Measurements from ENCODE around the gene FKBP5.

FKBP5 gene

GRCh38 chr6:35727935-35728682 is 39.4 kb upstream of the FKBP5 start:
- H3K27me3 Mint-ChIP-seq: no peaks in the 10 kb centered on the region
- no peaks in the 10 kb centered on the region for H3K36me3 Mint-ChIP-seq
- no peaks in the 10 kb centered on the region for H3K9me3 Mint-ChIP-seq
- peak overlapping the region; percentile 87 for H3K4me3 Mint-ChIP-seq
- DNase-seq (ENCODE audit: low spot score in 2 of 2) (peak; percentile 56 to 67), ATAC-seq (ENCODE audit: low read depth) (peak; percentile 49)
- peaks cover 40% of the 10 kb centered on the region for H3K4me1 Mint-ChIP-seq
- H3K27ac Mint-ChIP-seq: peak overlapping the region; percentile 78

GRCh38 chr6:35727231-35727934 is 38.7 kb upstream of the FKBP5 start:
- no peaks in the 10 kb centered on the region for H3K9me3 Mint-ChIP-seq
- no peaks in the 10 kb centered on the region for H3K36me3 Mint-ChIP-seq
- peak; percentile 13 for ATAC-seq (ENCODE audit: low read depth)
- H3K27me3 Mint-ChIP-seq: no peaks in the 10 kb centered on the region
- H3K4me1 Mint-ChIP-seq: peaks cover 40% of the 10 kb centered on the region
- H3K27ac Mint-ChIP-seq: peak overlapping the region; percentile 35
- no peak for DNase-seq (ENCODE audit: low spot score in 2 of 2)
- H3K4me3 Mint-ChIP-seq: peak overlapping the region; percentile 72

- Mint-ChIP-seq H3K9me3 (no peaks in the 10 kb centered on the region), H3K36me3 (no peaks in the 10 kb centered on the region), H3K4me3 (no peak overlapping the region), H3K27ac (no peak overlapping the region), H3K4me1 (peaks cover 37% of the 10 kb centered on the region), H3K27me3 (no peaks in the 10 kb centered on the region)
- DNase-seq (ENCODE audit: low spot score in 2 of 2): no peak
- ATAC-seq (ENCODE audit: low read depth): no peak
These were observed 37.2 kb upstream of the FKBP5 start for GRCh38 chr6:35725721-35726438.

GRCh38 chr6:35725081-35725708 is 36.5 kb upstream of the FKBP5 start:
- Mint-ChIP-seq H3K9me3 (no peaks in the 10 kb centered on the region), H3K4me3 (no peak overlapping the region), H3K4me1 (peaks cover 40% of the 10 kb centered on the region), H3K36me3 (no peaks in the 10 kb centered on the region), H3K27me3 (no peaks in the 10 kb centered on the region), H3K27ac (no peak overlapping the region)
- no peak for DNase-seq (ENCODE audit: low spot score in 2 of 2)
- no peak for ATAC-seq (ENCODE audit: low read depth)

- Mint-ChIP-seq H3K36me3 (no peaks in the 10 kb centered on the region), H3K4me1 (peaks cover 43% of the 10 kb centered on the region), H3K27ac (no peak overlapping the region)
These were observed 35.8 kb upstream of the FKBP5 start for GRCh38 chr6:35724471-35724870.

GRCh38 chr6:35724059-35724458 is 35.3 kb upstream of the FKBP5 start:
- H3K4me3 Mint-ChIP-seq: no peak overlapping the region
- H3K27ac Mint-ChIP-seq: no peak overlapping the region

More at GRCh38 chr6:35724471-35724870, 35.8 kb upstream of the FKBP5 start:
- Mint-ChIP-seq H3K4me3 (no peak overlapping the region), H3K9me3 (no peaks in the 10 kb centered on the region), H3K27me3 (no peaks in the 10 kb centered on the region)
- no peak for DNase-seq (ENCODE audit: low spot score in 2 of 2)
- ATAC-seq (ENCODE audit: low read depth): no peak

GRCh38 chr6:35723587-35723986 is 34.9 kb upstream of the FKBP5 start:
- no peaks in the 10 kb centered on the region for H3K36me3 Mint-ChIP-seq
- no peak overlapping the region for H3K4me3 Mint-ChIP-seq
- no peaks in the 10 kb centered on the region for H3K27me3 Mint-ChIP-seq
- peaks cover 45% of the 10 kb centered on the region for H3K4me1 Mint-ChIP-seq
- no peak overlapping the region for H3K27ac Mint-ChIP-seq
- DNase-seq (ENCODE audit: low spot score in 2 of 2): no peak
- no peak for ATAC-seq (ENCODE audit: low read depth)
- H3K9me3 Mint-ChIP-seq: no peaks in the 10 kb centered on the region

More at GRCh38 chr6:35724059-35724458, 35.3 kb upstream of the FKBP5 start:
- no peak for DNase-seq (ENCODE audit: low spot score in 2 of 2)
- H3K36me3 Mint-ChIP-seq: no peaks in the 10 kb centered on the region
- peaks cover 43% of the 10 kb centered on the region for H3K4me1 Mint-ChIP-seq
- ATAC-seq (ENCODE audit: low read depth): no peak
- no peaks in the 10 kb centered on the region for H3K27me3 Mint-ChIP-seq
- no peaks in the 10 kb centered on the region for H3K9me3 Mint-ChIP-seq

GRCh38 chr6:35722121-35722761 is 33.5 kb upstream of the FKBP5 start:
- DNase-seq (ENCODE audit: low spot score in 2 of 2): no peak
- Mint-ChIP-seq H3K36me3 (no peaks in the 10 kb centered on the region), H3K4me3 (no peak overlapping the region), H3K4me1 (peaks cover 42% of the 10 kb centered on the region), H3K27ac (no peak overlapping the region), H3K27me3 (no peaks in the 10 kb centered on the region), H3K9me3 (no peaks in the 10 kb centered on the region)
- ATAC-seq (ENCODE audit: low read depth): no peak

- peak in 1 of 2 donors; percentile 43 for DNase-seq (ENCODE audit: low spot score in 2 of 2)
- Mint-ChIP-seq H3K9me3 (no peaks in the 10 kb centered on the region), H3K27me3 (no peaks in the 10 kb centered on the region), H3K27ac (peak overlapping the region; percentile 86), H3K4me3 (peak overlapping the region; percentile 70), H3K4me1 (peaks cover 36% of the 10 kb centered on the region), H3K36me3 (no peaks in the 10 kb centered on the region)
- ATAC-seq (ENCODE audit: low read depth): peak; percentile 83
These were observed 31.4 kb upstream of the FKBP5 start for GRCh38 chr6:35719830-35720733.

GRCh38 chr6:35719404-35719829 is 30.7 kb upstream of the FKBP5 start:
- Mint-ChIP-seq H3K9me3 (no peaks in the 10 kb centered on the region), H3K36me3 (no peaks in the 10 kb centered on the region), H3K27me3 (no peaks in the 10 kb centered on the region), H3K27ac (peak overlapping the region; percentile 86), H3K4me1 (peaks cover 36% of the 10 kb centered on the region), H3K4me3 (peak overlapping the region; percentile 70)
- ATAC-seq (ENCODE audit: low read depth): peak; percentile 27
- no peak for DNase-seq (ENCODE audit: low spot score in 2 of 2)

GRCh38 chr6:35718911-35719381 is 30.2 kb upstream of the FKBP5 start:
- peak overlapping the region; percentile 86 for H3K27ac Mint-ChIP-seq
- no peak for DNase-seq (ENCODE audit: low spot score in 2 of 2)
- no peaks in the 10 kb centered on the region for H3K36me3 Mint-ChIP-seq
- H3K4me3 Mint-ChIP-seq: no peak overlapping the region
- peaks cover 36% of the 10 kb centered on the region for H3K4me1 Mint-ChIP-seq
- no peaks in the 10 kb centered on the region for H3K9me3 Mint-ChIP-seq
- H3K27me3 Mint-ChIP-seq: no peaks in the 10 kb centered on the region
- no peak for ATAC-seq (ENCODE audit: low read depth)

- H3K4me1 Mint-ChIP-seq: peaks cover 39% of the 10 kb centered on the region
- ATAC-seq (ENCODE audit: low read depth): no peak
These were observed 29.6 kb upstream of the FKBP5 start for GRCh38 chr6:35718375-35718736.

More at GRCh38 chr6:35718375-35718736, 29.6 kb upstream of the FKBP5 start:
- no peaks in the 10 kb centered on the region for H3K9me3 Mint-ChIP-seq
- H3K27me3 Mint-ChIP-seq: no peaks in the 10 kb centered on the region
- peak overlapping the region; percentile 86 for H3K27ac Mint-ChIP-seq
- H3K4me3 Mint-ChIP-seq: no peak overlapping the region
- DNase-seq (ENCODE audit: low spot score in 2 of 2): no peak
- H3K36me3 Mint-ChIP-seq: no peaks in the 10 kb centered on the region
